HG02642 (cell line): ENCODE measurements around the gene RPL39L.
A peak's percentile ranks its signal among the peaks of the same experiment; 100 is the strongest.
"Not testable (repeated sequence)": the region's sequence is repeated elsewhere in the genome, so short reads cannot be mapped to it uniquely, and the experiment has no call there.

Experiments
- ATAC-seq: cut with Tn5 transposase; IDR thresholded peaks from one replicate; pipeline ENCODE4 v1.9.1; 2021; ENCODE audit warnings: mild to moderate bottlenecking; ENCODE audit not compliant: unreplicated experiment, poor library complexity

RPL39L gene

GRCh38 chr3:187139126-187139894 is at the start of gene RPL39L:
Gene RPL39L (minus strand): TSS chr3:187139496. CDS start chr3:187121300, 18,196 bp downstream.
- ATAC-seq, result peak; percentile 98

- ATAC-seq, result no peak
These were observed 49.6 kb upstream of the RPL39L start for GRCh38 chr3:187188931-187189330.

- no peak for ATAC-seq
These were observed 47.6 kb upstream of the RPL39L start for GRCh38 chr3:187186801-187187421.

- ATAC-seq, result no peak
These were observed 47.1 kb upstream of the RPL39L start for GRCh38 chr3:187186375-187186774.

GRCh38 chr3:187185759-187186158 is 46.5 kb upstream of the RPL39L start:
- ATAC-seq, result no peak

GRCh38 chr3:187183903-187184302 is 44.6 kb upstream of the RPL39L start:
- ATAC-seq, result no peak

DNA sequence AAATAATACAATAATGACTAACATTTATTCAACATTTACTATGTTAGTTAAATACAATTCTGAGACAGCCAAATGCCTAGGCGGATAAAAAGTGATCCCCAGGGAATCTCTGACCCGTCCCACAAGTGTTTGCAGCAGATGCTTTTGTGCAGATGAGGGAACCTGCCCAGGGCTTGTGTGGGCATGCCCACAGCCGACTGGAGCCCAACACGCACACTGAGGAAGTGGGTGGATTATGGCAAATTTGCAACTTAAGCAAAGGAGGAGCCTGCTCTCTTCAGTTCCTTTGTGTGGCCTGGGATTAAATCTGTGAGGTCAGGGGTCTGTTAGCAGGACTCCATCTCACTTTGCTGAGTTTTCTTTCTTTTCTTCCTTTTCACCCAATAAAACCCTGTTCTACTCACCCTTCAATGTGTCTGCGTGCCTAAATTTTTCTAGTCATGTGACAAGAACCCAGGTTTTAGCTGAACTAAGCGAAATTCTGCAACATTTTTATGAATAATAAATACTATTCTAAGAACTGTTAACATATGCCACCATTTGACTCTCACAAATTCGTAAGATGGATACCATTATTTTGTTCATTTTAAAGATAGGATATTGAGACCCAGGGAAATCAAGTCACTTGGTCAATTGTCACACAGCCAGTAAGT is 44.0 kb upstream of the RPL39L start:
- no peak for ATAC-seq

- ATAC-seq, result no peak
These were observed 42.3 kb upstream of the RPL39L start for GRCh38 chr3:187181454-187182170.

DNA sequence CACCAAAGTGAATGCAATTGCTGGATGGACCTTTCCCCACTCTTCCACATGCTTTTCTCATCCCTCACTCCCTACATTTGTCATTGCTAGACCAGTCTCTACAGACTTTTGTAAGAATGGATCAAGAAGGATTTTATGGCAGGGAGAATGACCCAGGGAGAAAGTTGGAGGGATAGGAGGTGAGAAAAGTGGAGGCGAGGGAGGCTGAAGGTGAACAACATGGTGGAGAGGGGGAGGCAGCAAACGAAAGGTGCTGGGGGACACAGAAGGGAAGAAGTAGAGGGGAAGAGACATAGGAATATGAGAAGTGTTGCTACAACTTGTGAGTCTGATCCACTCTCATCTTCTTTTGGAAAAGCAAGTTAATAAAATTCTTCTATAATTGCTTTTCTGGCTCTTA is 33.6 kb upstream of the RPL39L start:
- no peak for ATAC-seq

DNA sequence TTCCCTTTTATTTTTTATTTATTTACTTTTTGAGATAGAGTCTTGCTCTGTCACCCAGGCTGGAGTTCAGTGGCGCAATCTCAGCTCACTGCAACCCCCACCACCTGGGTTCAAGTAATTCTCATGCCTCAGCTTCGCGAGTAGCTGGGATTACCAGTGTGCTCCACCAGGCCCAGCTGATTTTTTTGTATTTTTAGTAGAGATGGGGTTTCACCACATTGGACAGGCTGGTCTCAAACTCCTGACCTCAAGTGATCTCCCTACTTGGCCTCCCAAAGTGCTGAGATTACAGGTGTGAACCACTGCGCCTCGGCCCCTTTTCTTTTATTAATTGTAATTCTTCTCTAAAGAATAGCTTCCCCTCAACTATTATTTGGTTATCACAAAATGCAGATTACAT is 31.6 kb upstream of the RPL39L start:
- not testable (repeated sequence) for ATAC-seq

DNA sequence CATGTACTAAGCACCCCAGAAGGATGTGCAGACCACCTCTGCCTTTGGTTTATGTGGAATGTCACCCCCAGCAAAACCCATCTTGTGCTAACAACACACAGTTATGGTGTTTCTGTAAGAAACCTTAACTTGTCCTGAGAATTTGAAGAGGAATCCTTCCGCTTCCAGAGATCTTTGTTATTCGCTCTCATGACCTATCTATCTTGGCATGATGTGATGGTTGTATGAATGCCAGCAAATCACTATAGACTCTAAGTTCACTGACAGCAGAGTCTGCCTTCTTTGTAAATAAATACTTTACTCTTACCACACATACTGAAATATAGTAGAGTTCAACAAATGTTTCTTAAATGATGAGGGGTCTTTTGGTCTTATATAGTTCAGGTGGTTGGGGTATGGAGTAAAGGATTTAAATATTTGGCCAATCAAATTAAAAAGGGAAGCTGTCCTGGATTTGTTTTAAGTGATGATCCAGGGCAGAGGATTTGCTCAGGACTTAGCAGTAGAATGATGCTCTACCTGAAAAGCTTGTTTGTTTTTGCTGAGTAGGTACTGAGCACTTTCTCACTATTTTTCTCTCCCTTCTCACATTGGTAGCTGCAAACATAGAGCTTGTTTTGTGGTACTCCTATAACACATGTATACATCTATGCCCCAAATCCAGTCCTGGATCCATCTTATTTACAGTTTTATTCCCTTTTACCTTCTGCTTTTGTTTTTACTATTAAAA is 30.1 kb upstream of the RPL39L start:
- no peak for ATAC-seq

GRCh38 chr3:187167777-187168176 is 28.5 kb upstream of the RPL39L start:
- ATAC-seq, result no peak

- ATAC-seq, result no peak
These were observed 27.5 kb upstream of the RPL39L start for GRCh38 chr3:187166750-187167149.

DNA sequence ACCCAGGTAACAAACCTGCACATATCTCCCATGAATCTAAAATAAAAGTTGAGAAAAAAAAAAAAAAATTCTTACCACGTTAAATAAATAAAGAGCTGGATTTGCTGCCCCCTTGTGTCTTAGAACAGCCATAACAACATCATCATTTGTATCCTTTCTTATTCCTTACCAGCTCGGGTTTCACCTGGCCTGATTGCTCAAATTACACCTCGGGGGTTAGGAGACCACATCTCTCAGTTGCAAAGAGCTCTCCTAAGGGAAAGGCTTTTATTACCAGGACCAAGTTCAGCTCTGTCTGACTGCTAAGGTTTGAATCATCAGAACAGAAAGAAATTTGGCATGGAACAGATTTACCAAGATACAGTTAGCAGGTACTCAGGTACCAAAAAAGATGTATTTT is 25.8 kb upstream of the RPL39L start:
- ATAC-seq, result no peak

- no peak for ATAC-seq
These were observed 23.1 kb upstream of the RPL39L start for GRCh38 chr3:187162265-187162953.

DNA sequence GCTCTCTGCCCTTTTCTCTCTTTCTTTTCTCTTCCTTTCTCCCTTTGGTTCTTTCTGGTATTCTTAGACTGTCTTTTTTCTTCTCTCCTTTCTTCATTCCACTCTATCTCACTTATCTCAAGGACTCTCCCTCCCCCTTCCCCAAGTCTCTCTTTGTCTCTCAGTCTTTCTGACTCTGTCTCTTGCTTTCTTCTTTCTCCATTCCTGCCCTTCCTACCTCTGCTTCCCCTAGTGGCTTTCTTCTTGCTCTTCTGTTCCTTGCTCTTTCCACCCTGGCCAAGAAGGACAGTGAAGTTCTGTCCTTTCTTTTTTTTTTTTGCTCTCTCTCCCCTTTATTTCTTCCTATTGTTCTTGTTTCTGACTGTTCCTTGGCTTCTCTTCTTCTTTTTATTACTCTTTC is 22.3 kb upstream of the RPL39L start:
- no peak for ATAC-seq

GRCh38 chr3:187150599-187150998 is 11.3 kb upstream of the RPL39L start:
- ATAC-seq, result no peak

DNA sequence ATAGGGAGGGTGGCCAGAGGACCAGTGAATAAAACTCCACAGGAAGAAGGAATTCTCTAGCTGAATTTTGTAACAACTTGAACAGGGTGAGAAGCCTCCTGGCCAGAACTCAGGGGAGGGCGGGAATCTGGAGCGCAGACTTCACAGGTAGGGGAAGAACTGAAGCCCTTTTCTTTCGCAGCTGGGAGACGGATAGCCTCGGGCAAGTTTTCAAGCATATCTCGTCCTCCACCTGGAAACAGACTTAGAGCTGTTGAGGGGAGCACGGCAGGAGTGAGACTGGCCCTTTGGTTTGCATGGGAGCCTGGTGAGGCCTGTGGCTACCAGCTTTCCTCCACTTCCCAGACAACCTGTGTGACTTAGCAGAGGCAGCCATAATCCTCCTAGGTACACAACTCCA is 10.9 kb upstream of the RPL39L start:
- ATAC-seq, result no peak

DNA sequence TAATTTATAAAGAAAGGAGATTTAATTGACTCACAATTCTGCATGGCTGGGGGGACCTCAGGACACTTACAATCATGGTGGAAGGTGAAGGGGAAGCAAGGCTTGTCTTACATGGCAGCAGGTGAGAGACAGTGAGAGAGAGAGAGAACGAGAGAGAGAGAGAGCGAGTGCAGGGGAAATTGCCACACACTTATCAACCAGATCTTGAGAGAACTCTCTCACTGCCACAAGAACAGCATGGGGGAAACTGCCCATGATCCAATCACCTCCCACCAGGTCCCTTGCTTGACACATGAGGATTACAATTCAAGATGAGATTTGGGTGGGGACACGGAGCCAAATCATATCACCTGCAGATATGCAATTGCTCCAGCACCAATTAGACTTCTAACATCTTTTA is 7.1 kb upstream of the RPL39L start:
- no peak for ATAC-seq
